GM18511 (cell line): ENCODE data around the gene LPIN3.

Experiments
- ATAC-seq: cut with Tn5 transposase; IDR thresholded peaks from one replicate; pipeline ENCODE4 v1.9.1; 2021; ENCODE audit warnings: mild to moderate bottlenecking, moderate library complexity; ENCODE audit not compliant: unreplicated experiment

LPIN3 gene

DNA sequence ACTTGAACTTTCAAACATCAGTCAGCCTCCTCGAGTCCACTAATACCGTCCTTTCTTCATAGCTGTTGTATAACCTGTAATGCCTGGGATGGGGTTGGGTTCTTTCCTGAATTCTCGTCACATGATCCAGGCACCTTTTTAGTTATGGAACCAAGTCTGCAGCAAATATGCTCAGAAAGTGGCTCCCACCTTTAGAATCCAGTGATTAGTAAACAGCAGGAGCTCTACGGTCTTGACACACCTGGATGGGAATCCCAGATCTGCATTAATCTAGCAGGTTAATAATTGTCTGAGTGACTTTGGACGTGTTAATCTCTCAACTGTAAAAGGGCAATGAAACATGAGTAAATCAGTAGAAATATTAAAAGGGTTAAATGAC lies 22.4 kb upstream of the LPIN3 start:
- ATAC-seq = no peak

- no peak for ATAC-seq
These were observed 20.2 kb upstream of the LPIN3 start for GRCh38 chr20:41320441-41320840.

GRCh38 chr20:41320976-41321375 lies 19.6 kb upstream of the LPIN3 start:
- no peak for ATAC-seq

DNA sequence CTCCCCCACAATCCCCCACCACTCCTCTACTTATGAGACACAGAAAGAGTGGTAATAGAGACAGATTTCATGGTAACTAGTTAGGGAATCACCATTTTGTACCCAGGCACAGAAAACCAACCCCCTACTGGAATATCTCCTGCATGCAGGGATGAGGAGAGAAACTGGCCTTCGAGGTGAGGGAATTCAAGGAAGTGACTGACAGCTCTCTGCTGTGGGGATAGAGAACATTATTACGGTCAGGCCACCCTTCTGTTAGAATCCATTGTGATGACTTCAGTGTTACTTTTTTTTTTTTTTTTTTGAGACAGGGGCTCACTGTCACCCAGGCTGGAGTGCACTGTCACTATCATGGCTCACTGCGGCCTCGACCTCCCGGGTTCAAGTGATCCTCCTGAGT lies 13.4 kb upstream of the LPIN3 start:
- no peak for ATAC-seq

- ATAC-seq = peak; percentile 59
These were observed 10.9 kb upstream of the LPIN3 start for GRCh38 chr20:41329435-41330342.

- ATAC-seq = no peak
These were observed 10.3 kb upstream of the LPIN3 start for GRCh38 chr20:41330343-41330720.

- ATAC-seq = no peak
These were observed 9.7 kb upstream of the LPIN3 start for GRCh38 chr20:41330941-41331340.

DNA sequence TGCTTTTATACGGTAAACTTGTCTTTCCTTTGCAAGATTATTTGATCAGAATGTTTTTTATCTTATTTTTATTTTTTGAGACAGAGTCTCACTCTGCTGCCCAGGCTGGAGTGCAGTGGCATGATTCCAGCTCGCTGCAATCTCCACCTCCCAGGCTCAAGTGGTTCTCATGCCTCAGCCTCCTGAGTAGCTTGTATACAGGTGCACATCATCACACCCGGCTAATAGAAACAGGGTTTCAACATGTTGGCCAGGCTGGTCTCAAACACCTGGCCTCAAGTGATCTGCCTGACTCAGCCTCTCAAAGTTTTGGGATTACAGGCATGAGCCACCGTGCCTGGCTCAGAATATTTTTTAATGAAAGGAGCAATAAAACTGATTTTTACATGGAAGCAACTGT lies 8.9 kb upstream of the LPIN3 start:
- ATAC-seq = no peak

DNA sequence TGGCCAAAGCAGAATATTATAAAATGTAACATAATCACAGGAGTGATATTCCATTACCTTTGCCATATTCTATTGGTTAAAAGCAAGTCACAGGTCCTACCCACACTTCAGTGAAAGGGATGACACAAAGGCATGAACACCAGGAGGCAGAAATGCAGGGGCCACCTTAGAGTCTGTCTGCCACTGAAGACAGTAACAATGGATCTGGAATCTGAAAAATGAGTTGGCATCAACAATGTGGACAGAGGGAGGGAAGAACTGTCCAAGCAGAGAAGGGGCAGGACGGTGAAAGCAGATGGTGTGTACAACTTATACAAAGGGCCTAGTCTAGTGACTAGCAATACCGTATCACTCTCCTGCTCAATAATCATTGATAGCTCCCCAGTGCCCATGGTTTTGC lies 6.6 kb upstream of the LPIN3 start:
- ATAC-seq = no peak

DNA sequence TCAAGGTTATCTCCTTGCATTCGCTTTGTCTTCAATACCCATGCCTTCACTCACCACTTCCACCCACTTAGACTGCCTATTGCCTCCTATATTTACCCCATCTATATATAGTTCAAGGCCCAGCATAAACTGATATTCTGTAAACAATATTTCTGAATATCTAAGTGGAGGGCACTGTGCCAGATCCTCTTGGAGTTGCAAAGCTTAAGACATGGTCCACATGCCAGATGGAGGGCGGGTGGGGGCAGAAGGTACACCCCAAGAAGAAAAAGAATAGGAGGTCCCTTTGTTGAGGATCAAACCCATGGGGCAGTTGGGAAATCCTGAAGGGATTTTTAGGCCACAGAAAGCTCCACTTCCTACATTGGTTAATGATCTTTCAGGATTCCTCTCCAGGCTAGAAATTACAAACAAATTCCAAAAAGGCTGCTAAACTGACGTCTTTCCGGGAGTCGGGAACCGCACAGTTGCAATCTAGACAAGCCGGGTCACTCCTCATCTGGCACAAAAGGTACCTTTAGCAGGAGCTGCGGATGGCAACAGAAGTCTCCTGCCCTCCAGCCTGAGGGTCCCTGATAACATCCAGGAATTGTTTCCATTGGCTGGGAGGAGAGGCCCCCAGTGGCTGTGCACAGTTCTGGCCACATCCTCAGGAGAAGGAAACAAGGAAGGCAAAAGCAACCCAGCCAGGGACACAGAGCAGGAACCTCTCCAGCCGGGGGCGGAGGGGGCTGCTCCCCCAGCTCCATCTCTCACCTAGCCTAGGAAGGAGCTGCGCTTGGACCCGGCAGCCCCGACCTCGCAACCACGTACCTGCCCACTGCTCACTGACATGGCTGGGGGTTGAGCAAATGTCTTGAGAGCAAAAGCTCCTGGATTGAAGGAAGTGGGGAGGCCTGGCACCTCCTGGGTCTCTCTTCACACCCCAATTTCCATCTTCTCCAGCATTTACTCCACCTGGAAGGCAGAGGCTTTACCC lies 5.9 kb upstream of the LPIN3 start:
- no peak for ATAC-seq

- ATAC-seq = no peak
These were observed 5.0 kb upstream of the LPIN3 start for GRCh38 chr20:41335591-41335990.

- no peak for ATAC-seq
These were observed 3.7 kb upstream of the LPIN3 start for GRCh38 chr20:41336711-41337492.

GRCh38 chr20:41339957-41340326 lies 679 bp upstream of the LPIN3 start:
- peak; percentile 86 for ATAC-seq

DNA sequence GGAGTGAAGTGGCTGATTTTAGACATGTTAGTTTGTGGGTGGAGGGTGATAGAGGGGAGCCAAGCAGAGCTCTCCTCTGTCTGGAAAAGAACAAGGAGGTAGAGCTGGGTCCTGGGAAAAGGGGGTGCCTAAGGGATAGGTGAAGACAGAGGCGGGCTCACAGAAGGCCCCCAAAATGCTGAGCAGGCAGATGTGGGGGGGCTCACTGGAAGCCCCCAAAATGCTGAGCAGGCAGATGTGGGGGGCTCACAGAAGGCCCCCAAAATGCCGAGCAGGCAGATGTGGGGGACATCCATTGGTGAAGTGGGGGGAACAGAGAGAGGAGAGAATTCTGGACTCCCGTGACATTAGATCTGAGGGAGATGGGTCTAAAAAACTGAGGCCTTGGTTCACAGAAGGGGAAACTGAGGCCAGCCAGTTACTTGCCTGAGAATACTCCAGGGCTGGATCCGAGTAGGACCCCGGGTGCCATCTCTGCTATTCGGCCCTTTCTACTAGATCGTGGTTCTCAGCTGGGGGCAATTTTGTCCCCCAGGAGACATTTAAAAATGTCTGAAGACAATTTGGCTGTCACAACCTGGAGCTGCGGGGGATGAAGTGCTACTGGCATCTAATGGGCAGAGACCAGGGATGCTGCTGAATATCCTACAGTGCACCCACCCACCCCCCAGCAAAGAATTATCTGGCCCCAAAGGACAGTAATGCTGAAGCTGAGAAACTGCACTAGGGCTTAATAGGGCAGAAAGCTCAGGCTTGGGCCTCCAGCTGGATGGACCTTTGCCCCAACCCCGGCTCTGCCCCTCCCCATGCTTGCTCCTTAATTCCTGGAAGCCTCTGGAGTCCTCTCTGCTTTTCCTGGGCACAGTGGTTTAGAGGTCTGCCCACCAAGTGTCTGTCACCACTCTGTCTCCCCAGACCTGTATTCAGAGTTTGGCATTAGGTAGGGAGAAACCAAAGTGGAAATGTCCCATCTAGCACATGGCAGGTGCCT lies 2.1 kb downstream of the LPIN3 start:
- no peak for ATAC-seq

DNA sequence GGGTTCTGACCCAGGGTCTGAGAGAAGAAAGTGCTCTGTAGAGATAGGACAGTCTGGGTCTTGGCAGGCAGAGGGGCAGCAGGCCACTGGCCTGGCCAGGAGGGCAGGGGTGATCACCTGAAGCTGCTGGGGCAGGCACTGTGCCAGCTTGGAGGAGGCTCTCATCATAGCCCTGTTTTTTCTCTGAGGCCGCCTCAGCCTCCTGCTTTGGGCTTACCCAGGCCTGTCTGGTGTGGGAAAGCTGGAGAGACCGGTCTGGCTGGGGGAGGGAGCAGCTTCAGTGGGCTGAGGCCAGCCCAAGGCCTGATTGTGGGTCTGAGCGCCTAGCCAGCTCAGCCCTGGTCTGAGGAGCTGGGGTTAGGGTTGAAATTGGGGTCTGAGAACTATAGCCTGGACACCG lies 3.9 kb downstream of the LPIN3 start:
- ATAC-seq = no peak

GRCh38 chr20:41344938-41345728 lies 4.5 kb downstream of the LPIN3 start:
- ATAC-seq = no peak

DNA sequence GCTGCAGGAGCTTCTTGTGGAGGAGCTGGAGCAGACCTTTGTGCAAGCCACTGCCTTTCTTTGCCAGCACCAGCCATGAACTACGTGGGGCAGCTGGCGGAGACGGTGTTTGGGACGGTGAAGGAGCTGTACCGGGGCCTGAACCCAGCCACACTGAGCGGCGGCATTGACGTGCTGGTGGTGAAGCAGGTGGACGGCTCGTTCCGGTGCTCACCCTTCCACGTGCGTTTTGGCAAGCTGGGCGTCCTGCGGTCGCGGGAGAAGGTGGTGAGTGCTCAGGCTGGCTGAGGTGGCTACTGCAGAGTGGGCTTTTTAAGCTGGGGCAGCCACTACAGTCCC lies 5.1 kb downstream of the LPIN3 start:
- ATAC-seq = no peak

GRCh38 chr20:41347523-41348429 lies 7.2 kb downstream of the LPIN3 start:
- no peak for ATAC-seq
